ENCODE results near the gene DGKH. TPM values are rescaled to one million over a fixed set of nuclear protein-coding genes. Genes with fewer than 3 reads are reported as not detected.

DGKH gene
- total and polyA plus RNA-seq, 7 donors, result 0.42 to 4.6 (median 2.1) TPM

DNA sequence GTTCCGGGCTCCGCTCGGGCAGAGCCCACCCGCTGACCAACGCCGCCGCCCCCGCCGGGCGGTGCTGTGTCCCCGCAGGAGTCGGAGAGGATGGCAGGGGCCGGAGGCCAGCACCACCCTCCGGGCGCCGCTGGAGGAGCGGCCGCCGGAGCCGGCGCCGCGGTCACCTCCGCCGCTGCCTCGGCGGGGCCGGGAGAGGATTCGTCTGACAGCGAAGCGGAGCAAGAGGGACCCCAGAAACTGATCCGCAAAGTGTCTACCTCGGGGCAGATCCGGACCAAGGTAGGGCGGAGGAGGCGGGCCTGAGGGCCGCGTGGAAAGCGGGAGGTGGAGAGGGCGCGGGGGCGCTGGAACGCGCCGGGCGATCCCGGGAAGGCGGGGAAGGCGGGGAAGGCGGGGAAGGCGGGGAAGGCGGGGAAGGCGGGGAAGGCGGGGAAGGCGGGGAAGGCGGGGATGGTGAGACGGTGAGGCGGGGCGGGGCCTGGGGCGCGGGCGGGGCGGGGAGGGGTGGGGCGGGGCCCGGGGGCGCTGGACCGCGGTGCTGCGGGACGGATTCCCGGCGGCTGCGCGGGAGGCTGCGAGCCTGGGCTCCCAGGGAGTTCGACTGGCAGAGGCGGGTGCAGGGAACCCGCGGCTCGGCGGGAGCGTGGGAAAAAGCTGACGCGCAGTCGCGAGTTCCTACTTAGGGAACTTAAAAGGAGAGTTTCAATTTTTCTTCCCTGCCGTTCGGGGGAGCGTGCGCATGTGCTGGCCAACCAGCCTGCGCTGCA, 421 bp downstream of the DGKH start:
- WGBS, 3 donors, result 0 to 1% (median 1%) methylated on average over 54 to 79 of the region's 91 CpGs
- DNase-seq, result peak; percentile 84 to 86
- intact Hi-C loops (cut with DNase I), result loop anchor here in 1 of 2 donors (10.0 kb wide), 1 partner anchor 384 kb away; no protein-coding TSS in a partner anchor
- H3K9me3 ChIP-seq, result no peaks in the 10 kb centered on the region
- TF ChIP-seq CTCF (IDR thresholded peaks at IDR 0.05), result no peak
- peak overlapping the region; percentile 88 for H3K4me3 ChIP-seq
- ATAC-seq, result peak; percentile 85 to 91 (median 88)
- H3K27me3 ChIP-seq (ENCODE audit: insufficient read depth in 3 of 3, low read length in 2 of 3), result no peaks in the 10 kb centered on the region
- H3K27ac ChIP-seq, result peak overlapping the region; percentile 78
- H3K36me3 ChIP-seq (ENCODE audit: insufficient read depth in 1 of 2, low read depth in 1 of 2), result no peaks in the 10 kb centered on the region
- H3K4me1 ChIP-seq, result peaks cover 11% of the 10 kb centered on the region

DNA sequence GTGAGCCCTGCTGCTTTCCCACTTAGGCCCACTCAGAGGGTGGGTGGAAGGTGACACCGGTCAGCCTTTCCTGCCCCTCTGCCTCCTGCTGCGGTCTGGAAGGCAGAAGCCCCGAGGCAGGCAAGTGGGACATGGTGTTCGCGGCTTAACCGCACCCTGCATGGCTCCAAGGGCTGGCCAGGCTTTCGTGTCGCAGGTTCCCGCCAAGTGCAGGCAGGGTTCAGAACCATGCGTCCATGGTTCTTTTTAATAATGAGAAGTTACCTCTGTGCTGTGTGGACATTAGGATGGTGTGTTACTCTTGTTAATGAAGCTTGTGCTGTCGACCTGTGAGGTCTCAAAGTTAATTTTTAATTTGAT, 986 bp downstream of the DGKH start:
- no peaks in the 10 kb centered on the region for H3K36me3 ChIP-seq (ENCODE audit: insufficient read depth in 1 of 2, low read depth in 1 of 2)
- peaks cover 11% of the 10 kb centered on the region for H3K4me1 ChIP-seq
- peak overlapping the region; percentile 50 for H3K27ac ChIP-seq
- H3K9me3 ChIP-seq, result no peaks in the 10 kb centered on the region
- 5 to 8% (median 7%) methylated on average over 11 of the region's 11 CpGs for WGBS, 3 donors
- intact Hi-C loops (cut with DNase I), result loop anchor here in 1 of 2 donors (10.0 kb wide), 1 partner anchor 385 kb away; no protein-coding TSS in a partner anchor
- no peak for TF ChIP-seq CTCF (IDR thresholded peaks at IDR 0.05)
- peak overlapping the region; percentile 88 for H3K4me3 ChIP-seq
- DNase-seq (no peak), ATAC-seq (peak in 3 of 4 donors; percentile 34 to 54 (median 47))
- H3K27me3 ChIP-seq (ENCODE audit: insufficient read depth in 3 of 3, low read length in 2 of 3), result no peaks in the 10 kb centered on the region

DNA sequence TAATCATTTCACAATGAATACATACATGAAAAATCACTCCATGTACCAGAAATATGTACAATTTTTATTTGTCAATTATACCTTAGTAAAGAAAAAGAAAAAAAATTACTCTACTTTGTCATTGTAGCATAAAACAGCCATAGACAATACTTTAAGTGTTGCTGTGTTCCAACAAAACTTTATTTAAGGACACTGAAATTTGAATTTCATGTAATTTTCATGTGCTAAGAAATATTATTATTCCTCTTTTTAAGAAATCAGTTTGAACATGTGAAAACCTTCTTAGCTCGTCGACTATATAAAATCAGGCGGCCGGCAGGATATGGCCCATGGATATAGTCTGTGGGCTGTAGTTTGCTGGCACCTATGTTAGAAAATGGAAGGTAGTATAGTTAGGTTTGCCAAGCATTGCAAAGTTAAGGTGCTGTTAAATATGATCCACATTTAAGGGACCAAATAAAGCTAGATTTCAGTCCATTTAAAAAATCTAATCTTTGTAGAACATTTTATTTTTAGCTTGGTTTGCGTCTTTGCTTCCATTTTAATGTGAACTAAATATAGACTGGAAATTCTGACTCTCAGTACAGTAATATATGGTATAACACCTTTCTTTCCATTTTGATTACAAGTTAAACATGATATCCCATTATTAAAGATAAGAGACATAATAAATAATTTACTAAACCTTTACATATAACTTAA, 6.5 kb downstream of the DGKH start:
- Histone ChIP-seq H3K4me3 (peak overlapping the region; percentile 17), H3K27me3 (ENCODE audit: insufficient read depth in 3 of 3, low read length in 2 of 3) (no peaks in the 10 kb centered on the region), H3K36me3 (ENCODE audit: insufficient read depth in 1 of 2, low read depth in 1 of 2) (no peaks in the 10 kb centered on the region), H3K4me1 (peaks cover 7% of the 10 kb centered on the region), H3K9me3 (peaks cover 7% of the 10 kb centered on the region), H3K27ac (no peak overlapping the region)
- no peak for TF ChIP-seq CTCF (IDR thresholded peaks at IDR 0.05)
- WGBS, 3 donors, result 71 to 79% (median 75%) methylated on average over 5 of the region's 5 CpGs
- ATAC-seq (no peak), DNase-seq (no peak)
- intact Hi-C loops (cut with DNase I), result no loop called here

- Histone ChIP-seq H3K27me3 (ENCODE audit: insufficient read depth in 3 of 3, low read length in 2 of 3) (no peaks in the 10 kb centered on the region), H3K27ac (no peak overlapping the region), H3K4me3 (peak overlapping the region; percentile 17), H3K36me3 (ENCODE audit: insufficient read depth in 1 of 2, low read depth in 1 of 2) (no peaks in the 10 kb centered on the region), H3K4me1 (peaks cover 7% of the 10 kb centered on the region), H3K9me3 (peaks cover 7% of the 10 kb centered on the region)
- DNase-seq (no peak), ATAC-seq (no peak)
- WGBS, 3 donors, result 65 to 81% (median 69%) methylated on average over 6 of the region's 6 CpGs
- no peak for TF ChIP-seq CTCF (IDR thresholded peaks at IDR 0.05)
- intact Hi-C loops (cut with DNase I), result no loop called here
Measured at GRCh38 chr13:42055500-42056085, 7.1 kb downstream of the DGKH start.

Data from psoas muscle (tissue), 8 donors.